Activated CD8-positive, alpha-beta memory T cell treated with anti-CD3 and anti-CD28 coated beads, Interleukin-2, amount 50 U/mL, for 24 hours (primary cell): Measurements from ENCODE around the gene PAAF1.

Experiments
- DNase-seq: peaks from one replicate; pipeline ENCODE4 v3.0.0-alpha.2; 2020; ENCODE audit errors: extremely low read depth

PAAF1 gene

DNA sequence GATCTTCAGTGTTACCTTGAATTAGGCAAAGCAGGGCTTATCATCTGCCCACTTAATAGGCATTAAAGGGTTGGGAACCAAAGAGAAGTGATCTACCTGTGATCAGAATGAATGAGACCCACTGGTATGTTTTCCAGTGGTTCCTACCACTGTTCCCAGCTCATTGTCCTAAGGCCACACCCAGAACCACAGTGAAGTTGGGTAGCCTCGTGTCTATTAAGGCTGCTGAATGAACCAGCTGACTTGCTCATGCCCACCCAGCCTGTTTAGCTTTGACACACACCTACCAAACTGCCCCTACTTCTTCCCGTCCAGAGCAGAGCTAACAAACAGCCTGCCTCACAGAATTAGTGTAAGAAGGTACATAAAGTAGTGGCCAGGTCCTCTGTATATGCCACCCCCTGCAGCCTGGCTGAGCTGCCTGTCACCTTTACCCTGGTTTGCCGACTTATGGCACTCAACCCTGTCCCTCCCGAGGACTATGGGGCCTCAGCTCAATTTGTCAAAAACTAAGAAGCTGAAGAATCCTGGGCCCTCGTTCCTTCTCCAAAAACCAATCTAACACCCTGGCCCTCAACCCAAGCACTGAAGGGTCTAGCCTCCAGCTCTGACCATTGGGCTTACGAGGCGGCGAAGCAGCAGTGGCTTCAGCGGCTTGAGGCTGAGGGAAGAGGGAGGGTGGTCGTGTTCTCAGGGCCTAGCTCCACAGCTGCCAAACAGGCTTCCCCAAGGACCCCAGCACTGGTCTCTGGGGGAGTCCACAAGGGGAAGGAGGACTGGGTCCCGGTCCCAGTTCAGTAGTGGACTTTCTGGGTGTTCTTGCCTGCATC lies 96.0 kb downstream of the PAAF1 start:
- DNase-seq: no peak

DNA sequence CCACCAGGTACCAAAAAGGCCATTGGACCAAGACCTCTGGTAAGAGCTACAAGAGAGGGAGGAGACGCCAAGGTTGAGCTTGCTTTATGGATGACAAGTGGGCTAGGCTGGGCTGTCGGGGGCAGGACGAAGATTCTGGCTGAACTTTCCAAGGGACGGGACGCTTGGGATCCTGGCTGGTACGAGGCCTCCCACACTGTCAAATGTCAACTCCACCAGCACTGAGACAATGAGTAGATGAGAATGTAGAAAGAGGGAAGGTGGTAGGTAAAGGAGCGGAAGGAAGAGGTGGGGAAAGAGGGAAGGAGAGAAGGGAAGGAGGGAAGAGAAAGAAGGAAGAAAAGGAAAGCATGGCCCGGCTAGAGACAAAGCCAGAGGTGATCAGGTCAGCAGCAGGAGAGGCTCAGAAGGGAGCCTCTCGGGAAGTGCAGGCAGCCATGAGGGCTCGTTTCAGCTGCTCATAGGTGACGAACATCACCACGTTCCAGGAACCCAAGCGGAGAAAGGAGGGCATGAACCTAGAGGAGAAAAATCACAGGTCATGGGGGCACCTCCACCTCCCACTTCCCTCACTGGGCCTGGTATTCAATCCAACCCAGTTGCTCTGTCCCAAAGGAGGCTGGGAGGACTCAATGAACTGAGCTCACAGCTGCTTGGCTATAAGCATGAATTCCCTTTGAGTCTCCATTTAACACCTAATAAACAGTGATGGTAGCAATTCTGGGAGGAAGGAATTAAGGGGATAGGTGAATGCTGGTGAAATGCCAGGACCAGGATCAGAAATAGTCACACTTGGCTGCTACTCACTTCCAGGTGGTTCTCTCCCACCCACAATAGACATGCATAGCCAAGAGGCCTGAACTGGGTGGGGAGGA lies 98.0 kb downstream of the PAAF1 start:
- no peak for DNase-seq

- no peak for DNase-seq
Observed at GRCh38 chr11:73975479-73975757, 98.6 kb downstream of the PAAF1 start.

- no peak for DNase-seq
Observed at GRCh38 chr11:73976451-73977151, 99.8 kb downstream of the PAAF1 start.

DNA sequence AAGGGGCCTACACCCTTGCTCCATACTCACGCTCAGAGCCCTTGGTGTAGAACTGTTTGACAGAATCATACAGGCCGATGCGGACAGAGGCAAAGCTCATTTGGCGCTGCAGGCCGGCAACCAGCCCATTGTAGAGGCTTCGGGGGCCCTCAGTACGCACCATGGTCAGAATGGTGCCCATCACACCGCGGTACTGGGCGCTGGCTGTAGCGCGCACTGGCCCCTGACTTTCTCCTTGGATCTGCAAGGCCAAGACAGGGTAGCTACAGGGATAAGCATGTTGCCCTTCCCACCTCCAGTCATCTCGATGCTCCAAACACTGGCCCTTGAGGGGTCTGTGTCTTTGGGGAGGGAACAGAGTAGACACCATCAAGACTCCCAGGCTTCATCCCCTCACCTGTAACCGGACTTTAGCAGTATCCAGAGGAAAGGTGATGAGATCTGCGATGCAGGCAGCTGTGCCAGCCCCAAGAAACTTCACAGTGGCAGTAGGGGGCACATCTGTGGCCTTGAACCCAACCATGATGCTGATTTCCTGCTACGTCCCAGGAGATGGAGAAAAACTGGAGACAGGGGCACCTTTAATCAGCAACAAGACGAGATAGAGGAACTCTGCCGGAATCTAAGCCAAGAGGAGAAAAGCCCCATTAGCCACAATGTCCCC lies 101.2 kb downstream of the PAAF1 start:
- no peak for DNase-seq

DNA sequence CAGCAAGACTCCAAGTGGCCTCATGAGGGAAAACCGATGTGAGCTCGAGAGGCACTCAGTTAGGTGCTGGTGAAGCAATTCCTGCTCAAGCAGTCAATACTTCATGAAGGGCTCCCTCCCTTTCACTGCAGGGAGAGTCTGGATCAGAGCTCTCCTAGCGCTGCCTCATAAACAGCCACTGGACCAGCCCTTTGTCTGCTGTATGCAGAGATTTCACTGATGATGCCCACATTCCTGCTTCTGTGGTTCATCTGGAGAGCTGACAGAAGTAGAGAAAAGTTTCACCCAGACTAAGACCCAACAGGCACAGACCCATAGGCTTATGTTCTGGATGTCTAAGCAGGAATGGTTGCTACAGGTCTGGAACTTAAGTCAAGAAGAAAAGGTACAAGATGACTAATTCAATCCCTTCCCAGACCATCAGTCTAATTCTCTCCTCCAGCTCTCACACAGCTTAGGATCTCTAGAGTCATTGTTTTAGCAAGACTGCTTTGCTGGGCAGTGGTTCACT lies 101.8 kb downstream of the PAAF1 start:
- no peak for DNase-seq

DNA sequence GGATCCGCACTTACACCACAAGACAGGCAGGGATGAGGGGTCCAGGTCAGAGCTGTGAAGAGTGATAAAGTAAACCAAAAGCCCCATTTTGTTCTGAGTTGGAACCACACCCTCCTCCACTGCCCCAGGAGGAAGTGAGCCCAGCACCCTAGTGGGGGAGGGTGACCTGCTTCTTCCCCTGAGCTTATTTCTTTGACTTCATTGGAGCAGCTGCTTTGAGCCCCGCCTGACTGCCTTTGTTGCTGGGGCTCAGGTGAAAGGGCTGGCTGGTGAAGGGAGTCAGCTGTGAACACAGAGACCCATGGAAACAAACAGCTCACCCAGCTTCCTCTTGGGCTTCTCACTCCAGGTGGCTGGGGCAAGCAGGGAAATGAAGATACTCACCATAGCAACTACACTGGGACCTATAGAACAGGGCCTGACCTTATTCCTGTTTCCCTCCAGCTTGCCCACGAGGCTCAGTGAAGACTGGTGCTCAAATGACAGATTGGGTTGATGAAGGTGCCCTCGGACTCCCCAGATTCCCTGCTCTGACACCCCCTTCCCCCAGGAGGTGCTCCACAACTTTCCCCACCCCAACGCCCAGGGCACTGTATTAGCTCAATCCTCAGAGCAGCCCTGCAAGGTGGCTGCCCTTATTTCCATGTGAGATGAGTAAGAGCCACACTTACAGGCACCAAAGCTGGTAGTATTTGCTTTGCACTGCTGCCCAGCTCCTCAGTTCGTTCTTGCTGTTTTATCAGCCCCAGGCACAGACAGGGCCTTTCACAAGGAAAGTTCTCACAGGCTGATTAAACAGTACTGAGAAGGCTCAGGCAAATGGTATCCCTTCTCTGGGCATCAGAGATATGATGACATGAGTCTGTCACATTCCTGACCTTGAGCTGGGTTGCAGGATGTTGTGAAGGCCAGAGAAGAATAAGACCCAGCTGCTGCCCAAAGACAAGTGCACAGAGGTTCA lies 103.5 kb downstream of the PAAF1 start:
- peak; percentile 34 for DNase-seq
